ENCODE data around the gene PADI2. TPM values are rescaled to one million over a fixed set of nuclear protein-coding genes. Genes with fewer than 3 reads are reported as not detected.

PADI2 gene
- 0.09 TPM in 1 of 2 replicates, not detected in the other for total RNA-seq

DNA sequence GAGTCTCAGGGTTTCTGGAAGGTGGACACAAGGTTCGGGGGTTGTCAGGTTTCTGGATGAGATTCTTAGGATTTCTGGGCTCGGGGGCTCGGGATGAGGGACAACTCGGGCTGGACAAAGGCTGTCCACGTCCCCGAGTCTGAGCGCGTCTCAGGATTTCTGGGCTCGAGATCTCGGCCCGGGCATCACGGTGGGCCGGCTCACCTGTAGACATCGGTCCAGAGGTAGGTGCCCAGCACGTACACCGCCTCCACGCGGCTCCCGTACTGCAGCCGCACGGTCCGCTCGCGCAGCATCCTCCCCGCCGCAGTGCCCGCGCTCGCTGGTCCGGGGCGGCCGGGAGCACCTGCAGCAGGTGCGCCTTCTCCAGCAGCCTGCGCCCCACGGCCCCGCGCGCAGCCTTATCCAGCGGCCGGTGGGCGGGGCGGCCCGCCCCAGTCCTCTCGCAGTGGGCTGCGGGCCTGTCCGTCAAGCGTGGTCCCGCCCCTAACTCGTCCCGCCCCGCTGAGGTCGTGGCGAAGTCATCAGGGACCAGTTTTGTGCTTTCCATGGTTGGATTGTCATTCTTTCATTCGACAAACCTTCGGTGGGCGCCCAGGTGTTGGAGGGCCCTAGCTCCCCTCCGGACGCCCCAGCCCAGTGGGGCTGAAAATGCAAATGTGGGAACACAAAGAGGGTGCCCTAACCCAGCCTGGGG lies at the start of gene PADI2:
Gene PADI2 (minus strand): TSS at position 376 of the 697 bp plus-strand sequence. CDS start 80 bp downstream, at position 296.

DNA sequence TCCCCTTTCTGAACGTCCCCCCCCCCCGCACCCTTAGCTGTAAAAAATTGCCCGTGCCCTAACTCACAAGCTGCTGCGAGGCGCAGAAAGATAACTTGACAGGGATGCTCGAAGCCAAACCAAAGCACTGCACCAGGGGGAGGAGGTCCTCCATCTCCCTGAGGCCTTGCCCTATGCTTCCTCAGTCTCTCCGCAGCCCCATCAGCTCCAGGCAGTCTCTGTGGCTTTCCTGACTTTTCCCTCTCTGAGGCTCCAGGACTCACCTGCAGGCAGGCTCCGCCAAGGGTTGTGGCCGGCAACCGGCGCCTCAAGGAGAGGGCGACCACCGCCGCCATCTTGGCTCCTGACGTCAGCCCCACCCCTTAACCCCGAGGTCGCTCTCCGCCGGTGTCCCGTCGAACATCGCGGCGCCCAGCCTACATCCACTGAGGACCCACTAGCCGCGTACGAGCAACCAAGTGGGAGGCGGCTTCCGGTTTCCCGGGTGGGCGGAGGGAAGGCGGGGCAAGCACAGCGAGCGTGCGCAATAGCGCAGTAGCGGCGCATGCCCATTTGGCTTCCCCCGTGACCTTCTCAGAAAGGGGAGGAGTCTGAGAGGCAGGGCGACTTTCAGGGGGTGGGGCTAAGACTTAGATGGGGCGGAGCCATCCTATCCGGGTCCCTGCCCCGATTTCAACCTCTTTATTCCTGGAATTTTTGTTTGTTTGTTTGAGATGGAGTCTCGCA lies 65.4 kb downstream of the PADI2 start, which contains the start of gene SDHB:
Gene SDHB (minus strand): TSS at position 348 of the 726 bp plus-strand sequence. CDS start 13 bp downstream, at position 335.

Other genes with a start within 250 kb of the PADI2 start
- 2,685 and 5,329 TPM in 2 replicates for gene RNU1-2, start 223.5 kb downstream of the PADI2 start, total RNA-seq
- gene CROCC, start 197.5 kb downstream of the PADI2 start, total RNA-seq, result 12.3 and 18.9 TPM in 2 replicates
- gene MFAP2, start 138.8 kb downstream of the PADI2 start, total RNA-seq, result 19.5 and 26.9 TPM in 2 replicates
- gene ATP13A2, start 107.5 kb downstream of the PADI2 start, total RNA-seq, result 44.9 and 81.9 TPM in 2 replicates
- gene SDHB, start 65.4 kb downstream of the PADI2 start, total RNA-seq, result 144 and 147 TPM in 2 replicates
- 0.09 TPM in 1 of 2 replicates, not detected in the other for gene PADI1, start 85.7 kb upstream of the PADI2 start, total RNA-seq
- gene PADI3, start 129.6 kb upstream of the PADI2 start, total RNA-seq, result not detected in 2 replicates
- gene PADI4, start 188.7 kb upstream of the PADI2 start, total RNA-seq, result not detected in 2 replicates

Data from endothelial cell of coronary artery (primary cell).